KBM-7 (cell line): ENCODE results near the gene DLK1.
A peak's percentile ranks its signal among the peaks of the same experiment; 100 is the strongest.

Experiments used
- DNase-seq: peaks from one replicate; pipeline ENCODE4 v3.0.0-alpha.2; 2015
- in situ Hi-C: fragments of 300-500 bp; cut with MboI; formaldehyde crosslinking; loops from 2 replicates; pipeline ENCODE4 v1.14.3; 2020; ENCODE audit warnings: low sequenced_read_pairs, low pct_unique_long_range_greater_than_20kb, mixed read lengths

Gene DLK1

DNA sequence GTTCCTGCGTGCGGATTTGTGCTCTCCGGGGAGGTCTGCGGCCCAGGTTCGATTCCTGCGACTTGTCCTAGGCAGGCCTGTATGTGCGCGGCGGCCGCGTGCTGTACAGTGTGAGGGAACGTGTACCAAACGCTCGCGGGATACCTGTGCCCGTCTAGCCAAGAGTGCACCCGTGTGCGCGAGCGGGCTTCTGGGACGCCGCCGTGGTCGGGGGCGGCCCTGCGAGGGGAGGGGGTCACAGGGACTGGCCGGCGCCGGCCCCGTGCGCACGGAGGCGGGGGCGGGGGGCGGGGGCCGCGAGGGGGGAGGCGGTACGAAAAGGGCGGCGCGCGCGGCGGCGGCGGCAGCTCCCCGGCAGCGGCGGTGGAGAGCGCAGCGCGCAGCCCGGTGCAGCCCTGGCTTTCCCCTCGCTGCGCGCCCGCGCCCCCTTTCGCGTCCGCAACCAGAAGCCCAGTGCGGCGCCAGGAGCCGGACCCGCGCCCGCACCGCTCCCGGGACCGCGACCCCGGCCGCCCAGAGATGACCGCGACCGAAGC lies at the start of gene DLK1:
Gene DLK1, plus strand, starts transcription at position 343 of the 536 bp plus-strand sequence. Its CDS starts 177 bp downstream, at position 520.
- DNase-seq = no peak
- in situ Hi-C loops = no loop called here

DNA sequence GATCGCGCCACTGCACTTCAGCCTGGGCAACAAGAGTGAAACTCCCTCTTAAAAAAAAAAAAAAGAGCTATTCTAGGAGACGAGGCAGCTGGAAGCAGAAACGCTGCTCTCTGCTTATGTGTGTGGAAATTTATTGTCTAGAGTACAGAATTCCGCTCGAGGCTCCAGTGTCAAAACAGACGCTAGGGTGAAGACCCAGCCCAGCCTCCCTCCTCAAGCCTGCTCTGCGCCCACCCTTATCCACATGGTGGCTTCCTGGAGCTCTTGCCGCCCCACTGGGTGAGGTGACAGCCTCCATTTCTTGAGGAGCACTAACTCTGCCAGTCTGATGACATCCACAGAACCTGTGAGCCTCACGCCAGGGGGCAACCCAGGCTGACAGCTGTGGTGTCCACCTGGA lies 49.5 kb upstream of the DLK1 start:
- in situ Hi-C loops = no loop called here
- no peak for DNase-seq

DNA sequence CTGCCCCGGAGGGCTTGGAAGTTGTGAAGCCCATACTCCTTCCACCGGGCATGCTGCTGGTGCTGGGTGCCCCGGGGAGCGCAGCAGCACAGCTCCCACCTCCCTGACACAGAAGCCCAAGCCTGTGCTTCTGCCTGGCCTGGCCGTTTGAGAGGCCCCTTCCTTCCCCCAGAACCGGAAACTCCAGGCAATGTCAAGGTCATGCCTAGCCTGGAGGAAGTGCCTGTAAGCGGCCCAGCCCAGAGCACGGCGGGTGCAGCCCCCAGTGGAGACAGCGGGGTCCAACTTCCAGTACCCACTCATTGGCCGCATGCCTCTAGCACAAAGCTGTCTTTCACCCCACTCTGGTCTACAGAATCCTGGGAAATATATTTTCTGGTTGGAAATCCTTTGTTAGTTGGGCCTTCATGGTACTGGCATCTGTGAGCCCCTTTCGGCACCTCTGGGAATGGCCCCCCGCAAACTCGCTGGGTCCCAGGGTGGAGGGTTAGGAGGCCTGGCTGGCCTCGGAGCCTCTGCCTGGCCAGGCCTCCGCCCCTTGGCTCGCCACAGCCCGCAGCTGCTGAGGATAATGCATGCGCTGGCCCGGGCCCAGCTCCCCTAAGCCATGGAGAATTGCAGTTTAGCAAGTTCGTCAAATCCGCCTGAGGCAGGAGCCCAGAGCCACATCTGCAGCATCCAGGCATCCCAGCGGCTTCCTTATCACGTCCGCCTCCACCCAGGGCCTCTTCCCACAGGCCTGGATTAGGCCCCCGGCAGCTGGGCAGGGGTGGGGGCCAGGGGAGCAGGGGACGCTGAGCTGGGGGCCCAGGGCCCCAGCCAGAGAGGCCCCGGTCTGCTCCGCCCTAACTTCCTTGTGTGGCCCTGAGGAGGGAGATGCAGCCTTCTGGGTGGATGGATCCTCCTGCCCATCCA lies 48.9 kb upstream of the DLK1 start:
- in situ Hi-C loops = no loop called here
- peak; percentile 83 for DNase-seq

DNA sequence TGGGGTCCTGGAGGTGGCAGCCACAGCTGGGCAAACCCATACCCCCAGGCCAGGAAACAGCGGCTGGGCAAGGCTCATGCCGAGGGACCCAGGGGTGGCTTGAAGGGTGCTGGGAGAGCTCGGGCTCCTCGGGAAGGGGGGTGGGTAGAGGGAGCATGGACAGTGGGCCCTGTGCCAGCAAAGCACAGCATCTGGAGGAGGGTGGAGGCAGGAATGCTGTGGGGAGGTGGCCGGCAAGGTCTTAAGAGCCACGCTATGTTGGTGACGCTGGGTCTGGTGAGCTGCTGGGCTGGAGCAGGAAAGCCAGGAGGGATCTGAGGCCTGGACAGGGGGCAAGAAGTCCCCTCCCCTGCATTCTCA lies 48.2 kb upstream of the DLK1 start:
- DNase-seq = no peak
- in situ Hi-C loops = no loop called here

DNA sequence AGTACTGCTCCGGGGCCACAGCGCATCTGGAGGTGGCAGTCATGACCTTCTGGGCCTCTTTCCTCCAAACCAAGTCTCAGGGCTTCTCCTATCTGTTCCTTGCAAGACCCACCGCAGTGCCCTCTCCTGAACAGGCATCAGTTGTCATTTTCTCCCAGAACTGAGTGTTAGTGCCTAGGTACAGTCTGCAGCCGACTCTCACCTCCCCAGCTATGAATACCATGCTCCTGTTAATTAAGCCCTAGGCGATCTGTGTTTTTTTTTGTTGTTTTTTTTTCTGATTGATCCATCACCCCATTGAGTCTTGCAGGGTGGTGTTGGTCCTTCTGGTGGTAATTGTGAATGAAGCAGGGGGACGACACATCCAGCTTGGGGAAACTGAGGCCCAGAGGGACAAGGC lies 47.5 kb upstream of the DLK1 start:
- in situ Hi-C loops = no loop called here
- no peak for DNase-seq

DNA sequence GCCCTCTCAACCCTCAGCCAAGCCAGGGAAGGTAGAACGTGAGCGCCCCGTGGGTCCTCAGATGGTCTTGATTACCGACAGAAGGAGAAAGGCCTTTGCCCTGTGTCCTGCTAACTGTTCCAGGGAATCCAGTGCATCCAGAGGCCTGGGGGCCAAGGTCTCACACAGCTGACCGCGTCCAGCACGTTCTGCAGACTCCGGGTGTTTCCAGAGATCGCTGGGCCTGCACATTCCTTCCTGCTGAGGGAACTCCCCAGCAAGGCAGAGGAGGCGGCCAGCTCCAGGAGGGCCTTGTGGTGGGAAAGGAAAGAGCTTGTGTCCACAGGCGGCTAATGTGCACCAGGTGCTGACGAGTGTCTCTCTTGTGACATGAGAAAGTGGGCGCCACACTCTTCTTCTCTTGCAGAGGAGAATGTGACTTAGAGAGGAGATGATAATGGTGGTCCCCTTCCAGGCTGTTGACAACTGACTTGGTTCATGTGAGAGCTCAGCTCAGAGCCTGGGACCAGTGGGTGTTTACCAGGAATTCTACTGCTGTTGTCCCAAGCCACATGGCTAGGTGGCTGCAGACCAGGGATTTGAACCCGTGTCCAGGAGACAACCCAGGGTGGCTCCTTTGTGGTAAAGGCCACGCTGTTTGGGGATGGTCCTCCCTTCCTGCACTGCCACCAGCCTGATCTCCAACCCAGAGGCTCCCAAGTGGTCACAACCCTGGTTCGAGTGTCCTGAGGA lies 46.8 kb upstream of the DLK1 start:
- in situ Hi-C loops = no loop called here
- no peak for DNase-seq

DNA sequence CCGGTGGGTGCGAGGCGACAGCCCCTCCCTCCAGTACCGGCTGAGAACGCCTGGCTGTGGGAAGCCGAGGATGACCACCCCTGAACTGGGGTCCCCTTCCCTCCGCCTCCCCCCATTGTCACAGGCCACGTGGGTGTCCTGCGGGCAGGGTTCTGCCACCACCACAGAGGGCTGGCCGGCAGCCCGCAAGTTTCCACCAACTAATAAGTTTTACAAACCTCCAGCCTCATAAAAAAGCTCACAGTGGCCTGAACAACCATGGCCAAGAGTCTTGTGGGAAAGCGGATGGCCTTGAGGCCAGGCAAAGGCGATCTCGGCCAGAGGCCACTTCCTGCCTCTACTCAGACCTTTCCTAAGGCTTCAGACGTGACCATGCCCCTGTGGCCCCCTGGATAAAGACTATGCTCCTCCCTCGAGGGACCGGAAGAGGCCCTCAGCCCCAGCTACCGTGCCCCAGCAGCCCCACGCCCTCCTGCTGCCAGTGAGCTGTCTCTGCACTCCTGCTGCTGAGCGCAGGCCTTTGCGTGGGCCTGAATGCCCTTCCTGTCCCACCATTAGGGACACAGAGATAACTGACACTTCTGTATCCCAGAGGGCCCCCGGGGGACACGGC lies 46.1 kb upstream of the DLK1 start:
- in situ Hi-C loops = no loop called here
- peak; percentile 71 for DNase-seq

DNA sequence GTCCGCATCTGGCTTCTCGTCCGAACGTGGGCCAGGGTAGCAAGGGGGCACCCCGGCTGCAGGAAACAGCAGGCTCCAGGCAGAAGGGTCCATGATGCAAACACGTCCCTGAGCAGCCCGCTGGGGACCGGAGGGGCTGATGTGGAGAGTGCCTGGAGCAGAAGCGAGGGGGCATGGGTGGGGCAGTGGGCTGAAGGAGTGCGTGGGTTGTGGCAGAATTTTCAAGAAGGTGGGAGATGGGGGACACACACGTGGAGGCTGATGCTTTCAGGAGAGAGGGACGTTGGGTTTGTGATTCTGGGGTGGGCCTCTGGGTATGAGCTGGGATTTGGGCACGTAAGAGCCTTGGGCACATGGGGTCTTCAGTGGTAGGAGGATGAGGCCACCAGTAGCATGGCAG lies 45.6 kb upstream of the DLK1 start:
- in situ Hi-C loops = no loop called here
- DNase-seq = no peak

DNA sequence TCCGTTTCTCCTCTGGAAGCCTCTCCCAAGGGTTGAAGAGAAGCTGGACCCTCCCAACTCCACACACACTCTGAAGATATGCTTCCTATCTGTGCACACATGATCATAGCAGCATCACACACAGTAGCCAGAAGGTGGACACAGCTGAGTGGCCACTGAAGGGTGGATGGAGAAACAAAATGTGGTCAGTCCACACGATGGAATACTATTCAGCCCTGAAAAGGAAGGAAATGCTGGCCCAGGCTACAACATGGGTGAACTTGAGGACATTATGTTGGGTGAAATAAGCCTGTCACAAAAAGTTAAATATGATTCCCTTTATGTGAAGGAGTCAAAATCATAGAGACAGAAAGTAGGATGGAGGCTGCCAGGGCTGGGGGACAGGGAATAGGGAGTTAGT lies 43.9 kb upstream of the DLK1 start:
- in situ Hi-C loops = no loop called here

DNA sequence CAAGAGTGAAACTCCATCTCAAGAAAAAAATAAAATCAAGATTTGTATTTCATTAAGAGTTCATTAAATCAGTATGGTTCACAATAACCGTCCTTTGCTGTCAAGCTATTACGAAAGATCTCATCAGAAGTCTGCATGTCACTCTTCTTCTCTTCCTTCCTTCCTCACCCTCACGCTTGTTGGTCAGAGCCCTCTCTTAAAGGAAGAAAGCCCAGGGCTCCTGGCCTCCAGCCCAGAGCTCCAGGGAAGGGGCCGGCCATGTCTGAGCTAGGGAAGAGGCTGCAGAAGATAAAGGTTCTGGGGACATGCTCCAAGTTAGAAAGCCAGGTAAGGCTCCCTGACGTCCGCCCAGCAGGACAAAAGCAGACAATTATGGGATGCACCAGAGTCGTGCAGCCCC lies 43.1 kb upstream of the DLK1 start:
- in situ Hi-C loops = no loop called here
- DNase-seq = peak; percentile 26

More for the DNA sequence above, 43.9 kb upstream of the DLK1 start:
- no peak for DNase-seq

DNA sequence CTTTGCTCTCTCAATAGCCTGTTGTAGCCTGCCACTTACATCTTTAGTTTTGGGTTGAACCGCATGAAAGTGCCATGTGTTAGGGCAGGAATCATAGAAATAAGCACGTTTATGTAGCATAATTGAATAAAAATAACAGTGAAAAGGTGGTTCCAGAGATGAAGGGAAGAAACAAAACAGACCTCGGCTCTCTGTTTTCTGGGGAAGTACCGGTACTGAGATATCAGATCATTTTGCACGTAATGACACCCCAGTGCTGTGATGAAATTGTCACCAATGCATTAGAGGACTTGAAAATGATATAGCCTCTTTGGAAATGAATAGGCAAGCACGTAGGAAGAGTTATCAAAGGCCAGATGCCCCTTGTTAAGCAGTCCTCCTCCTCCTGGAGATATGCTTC lies 42.5 kb upstream of the DLK1 start:
- no peak for DNase-seq
- in situ Hi-C loops = no loop called here

DNA sequence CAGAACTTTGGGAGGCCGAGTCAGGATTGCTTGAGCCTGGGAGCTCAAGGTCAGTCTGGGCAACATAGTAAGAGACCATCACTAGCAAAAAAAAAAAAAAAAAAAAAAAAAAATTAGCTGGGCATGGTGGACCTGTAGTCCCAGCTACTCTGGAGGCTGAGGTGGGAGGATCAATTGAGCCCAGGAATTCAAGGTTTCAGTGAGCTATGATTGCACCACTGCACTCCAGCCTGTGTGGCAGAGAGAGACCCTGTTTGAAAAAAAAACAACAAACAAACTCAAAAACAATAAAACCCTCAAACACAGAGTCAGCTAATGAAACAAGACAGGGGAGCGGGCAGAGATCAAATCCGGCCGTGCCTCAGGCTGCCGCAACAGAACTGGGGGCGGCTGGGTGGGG lies 41.7 kb upstream of the DLK1 start:
- in situ Hi-C loops = no loop called here
- DNase-seq = no peak

DNA sequence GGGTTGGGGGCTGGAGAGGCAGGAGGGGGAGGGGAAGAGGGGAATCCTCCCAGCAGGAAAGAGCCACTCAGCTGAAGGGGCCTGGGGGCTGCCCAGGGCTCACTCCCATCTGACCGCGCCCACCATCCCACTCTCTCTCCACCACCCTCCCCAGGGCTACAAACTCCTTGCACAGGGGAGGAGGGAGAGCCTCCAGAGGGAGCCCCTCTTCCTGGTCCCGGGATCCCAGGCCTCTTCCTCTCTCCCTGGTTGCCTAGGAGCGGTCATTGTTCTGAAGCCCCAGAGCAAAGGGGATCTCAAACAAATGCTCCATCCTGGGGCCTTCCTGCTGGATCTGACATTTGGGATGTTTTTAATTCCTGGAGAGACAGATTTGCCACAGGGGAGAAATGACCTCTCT lies 39.8 kb upstream of the DLK1 start:
- in situ Hi-C loops = no loop called here
- DNase-seq = no peak

DNA sequence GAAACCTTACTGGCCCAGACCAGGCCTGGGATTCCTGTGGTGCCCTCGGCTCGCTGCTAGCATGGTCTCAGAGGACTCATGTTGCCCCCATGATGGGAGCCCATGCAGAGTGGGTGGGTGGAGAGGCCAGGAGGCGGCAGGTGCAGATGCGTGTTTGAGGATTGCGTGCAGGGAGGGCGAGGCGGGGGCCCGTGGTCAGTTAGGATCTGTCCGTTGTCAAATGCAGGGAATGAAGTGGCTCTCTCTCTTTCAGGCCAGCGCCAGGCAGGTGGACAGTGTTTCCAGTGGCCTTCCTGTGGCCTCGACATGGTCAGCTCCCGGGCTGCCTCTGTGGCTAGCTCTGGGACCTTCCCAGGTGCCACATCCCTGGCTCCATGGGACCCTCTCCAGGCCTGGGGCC lies 39.3 kb upstream of the DLK1 start:
- DNase-seq = no peak
- in situ Hi-C loops = no loop called here

DNA sequence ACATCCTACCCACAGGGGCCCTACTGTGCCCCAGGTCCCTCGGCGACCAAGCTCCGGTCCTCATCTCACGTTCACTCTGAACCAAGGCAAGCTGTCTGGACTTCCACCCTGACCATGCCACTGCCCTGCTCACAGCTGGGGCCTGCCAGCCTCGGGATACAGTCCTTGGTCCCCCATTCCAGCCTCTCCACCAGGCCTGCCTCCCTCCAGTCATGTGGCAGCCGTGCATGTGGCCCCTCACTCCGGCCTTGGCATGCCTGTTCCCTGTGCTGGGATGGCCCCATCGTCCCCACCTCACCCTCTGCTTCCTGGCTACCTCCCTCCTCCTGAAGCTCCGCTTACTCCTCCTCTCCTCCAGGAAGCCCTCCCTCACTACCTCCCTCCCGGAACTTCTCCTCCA lies 38.6 kb upstream of the DLK1 start:
- in situ Hi-C loops = no loop called here
- no peak for DNase-seq

DNA sequence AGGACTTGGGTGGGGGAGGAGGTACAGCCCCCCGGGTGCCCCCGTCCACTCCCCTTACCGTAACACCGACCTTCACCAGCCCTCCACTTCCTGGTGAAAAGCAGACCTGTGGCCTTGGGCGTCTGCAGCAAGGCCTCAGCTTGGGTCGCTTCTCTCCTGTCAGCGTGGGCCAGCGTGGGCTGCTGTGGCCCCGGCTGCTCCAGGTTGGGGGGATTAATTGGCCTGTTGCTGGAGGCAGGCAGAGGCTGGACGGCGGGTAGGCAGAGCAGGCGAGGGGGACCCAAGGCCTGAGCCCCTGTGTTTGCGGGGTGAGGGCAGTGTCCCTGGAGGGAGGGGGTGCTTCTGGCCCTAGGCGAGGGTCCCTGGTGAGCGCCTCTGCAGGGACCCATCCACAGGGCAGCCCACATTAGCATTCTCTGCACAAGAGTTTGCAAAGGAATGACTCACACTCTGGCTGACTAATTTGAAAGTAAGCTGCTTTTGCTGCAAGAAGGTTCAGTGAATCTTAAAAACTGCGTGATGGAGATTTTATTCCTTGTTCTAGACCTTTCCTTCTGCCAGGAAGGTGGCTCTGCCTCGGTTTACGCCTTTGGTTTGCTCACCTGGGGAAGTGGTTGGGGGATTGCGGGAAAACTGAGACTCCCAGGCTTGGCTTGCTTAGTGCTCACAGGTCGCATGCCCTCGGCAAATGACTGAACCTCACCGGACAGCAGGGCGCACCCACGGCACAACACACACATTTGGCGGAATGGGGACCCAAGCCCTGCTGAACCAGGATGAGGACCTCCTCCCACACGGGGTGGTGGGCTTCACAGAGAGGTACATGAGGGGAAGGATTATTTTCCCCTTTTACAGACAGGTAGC lies 37.9 kb upstream of the DLK1 start:
- no peak for DNase-seq
- in situ Hi-C loops = no loop called here

DNA sequence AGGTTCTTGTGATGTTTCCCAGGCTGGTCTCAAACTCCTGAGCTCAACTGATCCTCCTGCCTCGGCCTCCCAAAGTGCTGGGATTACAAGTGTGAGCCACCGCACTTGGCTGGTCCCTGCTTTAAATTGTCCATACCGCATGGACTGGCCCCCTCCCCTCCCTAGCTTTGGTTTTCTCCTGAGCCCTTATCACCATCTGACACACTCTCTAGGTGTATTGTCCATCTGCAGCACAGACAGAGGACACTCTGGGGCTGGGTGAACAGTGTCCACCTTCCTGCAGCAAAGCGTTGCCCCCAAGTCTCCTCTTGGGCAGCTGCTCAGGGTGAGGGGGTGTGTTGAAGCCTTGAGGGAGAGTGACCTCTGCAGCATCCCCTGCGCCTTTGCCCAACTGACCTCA lies 36.0 kb upstream of the DLK1 start:
- in situ Hi-C loops = no loop called here
- DNase-seq = no peak

DNA sequence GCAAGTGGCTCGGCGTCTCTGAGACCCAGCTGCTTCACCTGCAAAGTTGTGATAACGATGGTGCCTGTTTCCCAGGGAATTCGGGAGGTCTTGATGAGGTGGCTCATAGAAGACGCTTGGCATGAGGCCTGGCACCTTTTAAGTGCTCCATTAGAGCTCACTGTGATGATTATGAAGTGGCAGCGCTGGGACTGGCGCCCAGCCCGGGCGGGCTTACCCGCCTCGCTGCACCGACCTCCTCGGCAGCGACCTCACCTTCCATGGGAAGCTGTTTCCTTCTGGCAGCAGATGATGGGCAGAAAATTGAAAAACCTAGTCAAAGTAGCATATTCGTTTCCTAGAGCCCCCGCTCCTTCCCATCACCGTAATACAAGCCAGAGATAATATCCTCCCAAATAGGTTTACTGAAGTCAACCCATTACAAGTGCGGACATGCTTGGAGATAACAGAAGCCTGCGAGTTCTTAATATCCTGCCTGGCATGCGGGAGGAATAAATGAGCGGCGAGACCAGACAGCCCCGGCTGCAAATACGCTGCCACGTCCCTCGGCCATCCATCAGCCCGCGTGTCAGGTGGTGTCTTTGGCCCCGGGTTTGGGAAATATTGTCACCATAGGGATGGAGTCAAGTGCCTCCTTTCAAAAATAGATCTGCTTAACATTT lies 35.2 kb upstream of the DLK1 start:
- in situ Hi-C loops = no loop called here
- no peak for DNase-seq

DNA sequence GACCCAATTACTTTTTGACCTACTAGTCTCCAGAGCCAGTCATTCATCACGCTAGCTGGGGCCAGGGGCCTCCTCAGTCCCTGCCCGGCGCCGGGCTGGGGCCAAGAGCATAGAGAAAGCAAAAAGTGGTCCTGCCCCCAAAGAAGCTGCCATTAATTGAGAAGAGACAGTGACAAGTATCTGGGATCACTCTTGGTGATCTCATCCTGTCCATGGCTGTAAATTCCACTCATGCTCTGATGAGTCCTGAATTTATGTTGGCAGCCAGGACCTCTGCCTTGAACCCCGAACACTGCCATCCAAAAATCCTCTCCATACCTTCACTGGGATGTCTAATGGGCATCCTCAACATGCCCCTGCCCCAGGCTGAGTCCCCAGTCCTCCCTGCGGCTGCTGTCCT lies 34.4 kb upstream of the DLK1 start:
- no peak for DNase-seq
- in situ Hi-C loops = no loop called here
